Measurements from ENCODE around the gene HOXA11. TPM values are rescaled to one million over a fixed set of nuclear protein-coding genes. Genes with fewer than 3 reads are reported as not detected.
A peak's percentile ranks its signal among the peaks of the same experiment; 100 is the strongest.

HOXA11 gene
- total RNA-seq, 2 donors from 2014 or later: not detected

DNA sequence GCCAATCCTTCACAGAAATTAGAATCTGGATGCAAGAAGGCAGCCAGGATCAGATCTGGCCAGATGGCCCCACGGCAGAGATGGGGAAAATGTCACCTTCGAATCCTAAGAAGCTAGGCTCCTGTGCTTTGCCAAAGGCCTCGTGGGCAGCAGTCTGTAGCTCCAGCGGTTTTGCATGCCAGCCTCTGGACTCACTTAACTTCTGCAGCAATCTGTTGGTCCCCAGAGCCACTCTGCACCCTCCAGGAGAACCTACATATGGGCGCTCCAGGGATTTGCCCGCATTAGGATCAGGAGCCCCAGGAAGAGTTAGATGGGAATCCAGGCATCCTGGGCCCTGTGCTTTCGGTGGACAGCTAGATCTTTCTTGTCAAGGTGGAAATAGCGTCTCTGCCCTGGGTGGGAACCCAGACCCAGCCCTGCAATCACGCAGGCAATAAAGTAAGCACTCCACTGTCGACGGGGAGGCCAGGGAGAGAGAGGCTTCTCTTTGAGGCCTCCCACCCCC is 25.0 kb upstream of the HOXA11 start:
- Histone ChIP-seq H3K36me3 (no peaks in the 10 kb centered on the region), H3K27ac (no peak overlapping the region), H3K4me1 (peaks cover 0 to 22% of the 10 kb centered on the region in 2 donors), H3K27me3 (peaks cover 29 to 56% of the 10 kb centered on the region in 2 donors), H3K9me3 (peaks cover 0 to 4% of the 10 kb centered on the region in 2 donors), H3K4me3 (no peak overlapping the region)
- no peak for DNase-seq (ENCODE audit: low spot score)
- TF ChIP-seq, protein P1, sequence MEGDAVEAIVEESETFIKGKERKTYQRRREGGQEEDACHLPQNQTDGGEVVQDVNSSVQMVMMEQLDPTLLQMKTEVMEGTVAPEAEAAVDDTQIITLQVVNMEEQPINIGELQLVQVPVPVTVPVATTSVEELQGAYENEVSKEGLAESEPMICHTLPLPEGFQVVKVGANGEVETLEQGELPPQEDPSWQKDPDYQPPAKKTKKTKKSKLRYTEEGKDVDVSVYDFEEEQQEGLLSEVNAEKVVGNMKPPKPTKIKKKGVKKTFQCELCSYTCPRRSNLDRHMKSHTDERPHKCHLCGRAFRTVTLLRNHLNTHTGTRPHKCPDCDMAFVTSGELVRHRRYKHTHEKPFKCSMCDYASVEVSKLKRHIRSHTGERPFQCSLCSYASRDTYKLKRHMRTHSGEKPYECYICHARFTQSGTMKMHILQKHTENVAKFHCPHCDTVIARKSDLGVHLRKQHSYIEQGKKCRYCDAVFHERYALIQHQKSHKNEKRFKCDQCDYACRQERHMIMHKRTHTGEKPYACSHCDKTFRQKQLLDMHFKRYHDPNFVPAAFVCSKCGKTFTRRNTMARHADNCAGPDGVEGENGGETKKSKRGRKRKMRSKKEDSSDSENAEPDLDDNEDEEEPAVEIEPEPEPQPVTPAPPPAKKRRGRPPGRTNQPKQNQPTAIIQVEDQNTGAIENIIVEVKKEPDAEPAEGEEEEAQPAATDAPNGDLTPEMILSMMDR (IDR thresholded peaks at IDR 0.05): no peak

DNA sequence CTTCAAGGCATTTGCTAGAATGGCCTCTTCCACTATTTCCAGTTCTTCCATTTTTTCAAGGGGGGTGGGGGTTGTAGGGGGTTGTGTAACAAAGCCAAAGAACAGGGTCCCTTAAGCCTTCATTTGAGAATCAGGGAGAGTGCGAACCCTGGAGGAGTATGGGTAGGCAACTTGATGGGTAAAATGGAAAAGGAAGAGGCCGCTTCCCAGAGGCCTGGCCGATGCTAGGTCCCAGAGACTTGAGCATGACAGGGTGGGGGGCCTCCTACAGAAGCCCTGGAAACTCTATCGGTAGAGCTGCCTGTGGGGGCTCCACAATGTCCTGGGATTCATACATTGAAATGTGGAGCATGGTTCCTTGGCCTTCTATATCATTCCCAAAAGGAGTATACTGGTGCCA is 24.0 kb upstream of the HOXA11 start:
- peaks cover 37 to 65% of the 10 kb centered on the region in 2 donors for H3K27me3 ChIP-seq
- TF ChIP-seq, protein P1 (IDR thresholded peaks at IDR 0.05): no peak
- no peaks in the 10 kb centered on the region for H3K36me3 ChIP-seq
- no peak for DNase-seq (ENCODE audit: low spot score)
- H3K4me1 ChIP-seq: peaks cover 0 to 27% of the 10 kb centered on the region in 2 donors
- no peak overlapping the region for H3K4me3 ChIP-seq
- no peak overlapping the region for H3K27ac ChIP-seq
- H3K9me3 ChIP-seq: peaks cover 0 to 4% of the 10 kb centered on the region in 2 donors

DNA sequence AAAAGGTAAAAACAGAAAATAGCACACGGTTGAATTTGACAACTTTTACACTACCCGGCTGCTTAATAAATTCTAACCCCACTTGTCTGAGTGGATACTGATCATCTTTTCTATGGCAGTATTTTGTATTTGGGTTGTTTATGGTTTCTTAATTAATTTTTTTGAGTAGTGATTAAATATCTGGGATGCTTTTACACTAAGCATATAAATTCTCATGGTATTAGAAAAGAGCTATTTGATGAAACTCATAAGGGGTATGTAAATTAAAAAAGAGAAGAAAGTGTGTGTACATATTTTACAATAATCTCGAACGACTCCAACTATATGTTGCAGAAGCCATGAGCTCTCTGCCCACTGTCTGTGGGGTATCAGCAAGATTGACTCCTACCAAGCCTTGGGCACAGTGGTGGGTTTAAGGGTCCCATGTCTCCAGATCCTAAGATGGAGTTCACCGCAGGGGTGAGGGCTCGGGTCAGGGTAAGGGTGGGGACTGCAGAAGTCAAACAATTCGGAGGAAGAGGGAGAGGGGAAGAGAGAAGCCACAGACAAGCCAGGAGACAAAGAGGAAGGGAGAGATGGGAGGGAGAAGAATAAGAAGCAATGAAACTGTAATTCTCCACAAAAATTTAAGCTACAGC is 22.4 kb upstream of the HOXA11 start:
- peaks cover 0 to 16% of the 10 kb centered on the region in 2 donors for H3K4me1 ChIP-seq
- H3K4me3 ChIP-seq: no peak overlapping the region

DNA sequence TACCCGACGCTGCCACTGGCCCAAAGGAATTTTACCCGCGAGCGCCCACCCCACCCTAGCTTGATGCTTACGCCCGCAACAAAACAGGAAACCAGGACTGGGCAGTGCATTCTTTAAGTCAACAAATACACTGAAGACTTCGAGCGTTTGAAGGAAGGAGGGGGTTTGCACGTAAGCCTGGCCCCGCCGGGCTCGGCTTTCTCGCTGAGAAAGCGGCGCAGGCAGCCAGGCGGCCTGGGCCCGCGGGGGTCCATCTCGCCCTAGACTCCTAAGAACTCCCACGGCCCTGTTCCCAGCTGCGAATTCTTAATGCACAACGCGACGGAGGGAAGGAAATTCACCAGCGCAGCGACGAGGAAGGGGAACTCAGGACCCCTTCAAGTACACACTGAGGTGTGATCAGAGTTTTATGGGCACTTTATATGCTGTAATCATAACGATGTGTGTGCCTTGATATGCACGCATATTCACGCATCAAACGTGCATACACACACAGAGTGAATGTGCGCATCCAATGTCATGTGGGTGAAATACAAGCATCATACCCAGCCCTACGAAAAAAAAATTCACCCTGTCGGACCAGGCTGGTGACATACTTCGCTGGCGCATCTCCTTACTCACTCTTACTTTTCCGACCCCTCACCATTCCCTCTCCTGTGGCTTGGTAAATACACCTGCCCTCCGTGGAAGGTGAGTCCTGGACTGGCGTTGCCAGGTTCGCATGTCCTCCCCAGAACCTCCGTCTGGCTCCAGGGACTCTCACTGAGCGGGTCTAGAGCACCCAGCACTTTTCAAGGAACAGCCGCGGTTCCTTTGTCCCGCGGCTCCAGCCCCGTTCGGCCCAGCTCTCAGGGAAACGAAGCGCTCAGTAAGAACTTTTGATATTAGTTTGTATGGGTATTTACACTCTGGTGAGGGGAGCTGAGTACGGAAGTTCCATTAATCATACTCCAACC is 20.6 kb upstream of the HOXA11 start:
- Histone ChIP-seq H3K36me3 (no peaks in the 10 kb centered on the region), H3K9me3 (peaks cover 0 to 4% of the 10 kb centered on the region in 2 donors), H3K4me1 (peaks cover 0 to 22% of the 10 kb centered on the region in 2 donors), H3K4me3 (peak overlapping the region in 1 of 2 donors; percentile 22), H3K27me3 (peaks cover 54 to 65% of the 10 kb centered on the region in 2 donors), H3K27ac (no peak overlapping the region)
- peak; percentile 38 for DNase-seq (ENCODE audit: low spot score)
- TF ChIP-seq, protein P1 (IDR thresholded peaks at IDR 0.05): no peak

More for the DNA sequence above, 22.4 kb upstream of the HOXA11 start:
- Histone ChIP-seq H3K36me3 (no peaks in the 10 kb centered on the region), H3K27me3 (peaks cover 49 to 62% of the 10 kb centered on the region in 2 donors), H3K27ac (no peak overlapping the region), H3K9me3 (peaks cover 0 to 4% of the 10 kb centered on the region in 2 donors)
- DNase-seq (ENCODE audit: low spot score): no peak
- TF ChIP-seq, protein P1 (IDR thresholded peaks at IDR 0.05): no peak

DNA sequence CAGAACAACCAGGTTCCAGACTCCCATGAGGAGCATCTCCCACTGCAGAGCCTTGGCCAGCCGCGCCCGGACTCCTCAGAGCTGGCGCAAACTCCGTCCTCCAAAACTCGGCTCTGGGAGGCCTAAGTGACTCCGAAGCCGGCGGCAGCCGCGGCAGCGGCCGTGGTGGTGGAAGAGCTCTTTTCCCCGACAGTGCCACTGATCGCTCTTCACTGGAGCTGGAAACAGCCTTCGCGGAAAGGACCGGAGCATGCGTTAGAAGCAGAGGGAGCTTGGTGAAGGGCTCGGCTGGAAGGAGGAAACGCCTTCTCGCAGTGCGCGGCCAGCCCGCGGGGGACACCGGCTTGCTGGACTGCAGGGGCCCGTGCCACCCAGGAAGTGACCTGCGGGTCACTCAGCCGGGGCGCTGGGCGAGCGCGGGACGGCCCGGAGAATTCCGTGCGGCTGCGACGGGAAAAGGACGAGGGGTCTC is 19.9 kb upstream of the HOXA11 start:
- Histone ChIP-seq H3K36me3 (no peaks in the 10 kb centered on the region), H3K9me3 (peaks cover 0 to 4% of the 10 kb centered on the region in 2 donors), H3K27ac (no peak overlapping the region), H3K27me3 (peaks cover 58 to 66% of the 10 kb centered on the region in 2 donors), H3K4me3 (peak overlapping the region in 1 of 2 donors; percentile 22), H3K4me1 (peaks cover 0 to 24% of the 10 kb centered on the region in 2 donors)
- TF ChIP-seq, protein P1 (IDR thresholded peaks at IDR 0.05): no peak
- peak; percentile 54 for DNase-seq (ENCODE audit: low spot score)
